Type B pancreatic cell (in vitro differentiated cells): Measurements from ENCODE around the gene MYH11. TPM values are rescaled to one million over a fixed set of nuclear protein-coding genes. Genes with fewer than 3 reads are reported as not detected.

Experiments used
- DNase-seq: peaks from one replicate; pipeline ENCODE4 v3.0.0; 2021; ENCODE audit warnings: mixed read lengths; ENCODE audit not compliant: unreplicated experiment; ENCODE audit errors: extremely low spot score
- H3K27ac Mint-ChIP-seq: 2 replicates; pipeline ENCODE4 v1.8.0; 2021; ENCODE audit warnings: mild to moderate bottlenecking, mixed read lengths
- H3K27me3 Mint-ChIP-seq: 2 replicates; pipeline ENCODE4 v1.8.0; 2021; ENCODE audit warnings: mixed read lengths
- H3K36me3 Mint-ChIP-seq: 2 replicates; pipeline ENCODE4 v1.8.0; 2021; ENCODE audit warnings: mixed read lengths
- H3K4me1 Mint-ChIP-seq: one replicate; pipeline ENCODE4 v1.8.0; 2021; ENCODE audit warnings: mixed read lengths; ENCODE audit not compliant: unreplicated experiment
- H3K4me3 Mint-ChIP-seq: 2 replicates; pipeline ENCODE4 v1.8.0; 2021; ENCODE audit warnings: mild to moderate bottlenecking, mixed read lengths
- H3K9me3 Mint-ChIP-seq: 2 replicates; pipeline ENCODE4 v1.8.0; 2021; ENCODE audit warnings: mixed read lengths
- total RNA-seq: library from RNA; stranded (reverse); gene quantifications from 2 replicates; pipeline ENCODE4 v1.2.1, GENCODE V29; 2021; ENCODE audit warnings: low replicate concordance
- TF ChIP-seq, protein P1 (sequence below): fragments of 200-600 bp; sonication (generic); conservative IDR thresholded peaks from 2 replicates; pipeline ENCODE4 v1.5.0; 2021; ENCODE audit warnings: antibody characterized with exemption, mild to moderate bottlenecking

The MYH11 gene
- total RNA-seq, 1 donor from 2014 or later, result 0.43 TPM

DNA sequence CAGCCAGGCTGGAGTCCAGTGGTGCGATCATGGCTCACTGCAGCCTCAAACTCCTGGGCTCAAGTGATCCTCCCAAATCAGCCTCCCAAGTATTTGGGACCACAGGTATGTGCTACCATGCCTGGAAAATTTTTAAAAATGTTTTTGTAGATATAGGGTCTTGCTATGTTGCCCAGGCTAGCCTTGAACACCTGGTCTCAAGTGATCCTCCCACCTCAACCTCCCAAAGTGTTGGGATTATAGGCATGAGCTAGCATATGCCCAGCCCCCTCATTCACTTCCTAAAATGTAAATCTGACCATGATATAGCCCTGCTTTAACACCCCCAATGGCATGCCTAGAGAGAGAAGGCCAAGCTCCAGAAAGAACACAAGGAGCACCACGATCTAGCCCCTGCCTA, 108.2 kb downstream of the MYH11 start:
- TF ChIP-seq, protein P1, sequence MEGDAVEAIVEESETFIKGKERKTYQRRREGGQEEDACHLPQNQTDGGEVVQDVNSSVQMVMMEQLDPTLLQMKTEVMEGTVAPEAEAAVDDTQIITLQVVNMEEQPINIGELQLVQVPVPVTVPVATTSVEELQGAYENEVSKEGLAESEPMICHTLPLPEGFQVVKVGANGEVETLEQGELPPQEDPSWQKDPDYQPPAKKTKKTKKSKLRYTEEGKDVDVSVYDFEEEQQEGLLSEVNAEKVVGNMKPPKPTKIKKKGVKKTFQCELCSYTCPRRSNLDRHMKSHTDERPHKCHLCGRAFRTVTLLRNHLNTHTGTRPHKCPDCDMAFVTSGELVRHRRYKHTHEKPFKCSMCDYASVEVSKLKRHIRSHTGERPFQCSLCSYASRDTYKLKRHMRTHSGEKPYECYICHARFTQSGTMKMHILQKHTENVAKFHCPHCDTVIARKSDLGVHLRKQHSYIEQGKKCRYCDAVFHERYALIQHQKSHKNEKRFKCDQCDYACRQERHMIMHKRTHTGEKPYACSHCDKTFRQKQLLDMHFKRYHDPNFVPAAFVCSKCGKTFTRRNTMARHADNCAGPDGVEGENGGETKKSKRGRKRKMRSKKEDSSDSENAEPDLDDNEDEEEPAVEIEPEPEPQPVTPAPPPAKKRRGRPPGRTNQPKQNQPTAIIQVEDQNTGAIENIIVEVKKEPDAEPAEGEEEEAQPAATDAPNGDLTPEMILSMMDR, result no peak
- no peaks in the 10 kb centered on the region for H3K27me3 Mint-ChIP-seq
- no peaks in the 10 kb centered on the region for H3K36me3 Mint-ChIP-seq
- peak overlapping the region; percentile 52 for H3K27ac Mint-ChIP-seq
- H3K4me3 Mint-ChIP-seq, result no peak overlapping the region
- peaks cover 6% of the 10 kb centered on the region for H3K9me3 Mint-ChIP-seq
- DNase-seq, result no peak
- H3K4me1 Mint-ChIP-seq, result no peaks in the 10 kb centered on the region

GRCh38 chr16:15747937-15748336, 108.9 kb downstream of the MYH11 start:
- no peaks in the 10 kb centered on the region for H3K4me1 Mint-ChIP-seq
- TF ChIP-seq, protein P1, result no peak
- no peaks in the 10 kb centered on the region for H3K27me3 Mint-ChIP-seq
- H3K9me3 Mint-ChIP-seq, result peaks cover 6% of the 10 kb centered on the region
- DNase-seq, result no peak
- no peak overlapping the region for H3K4me3 Mint-ChIP-seq
- H3K36me3 Mint-ChIP-seq, result no peaks in the 10 kb centered on the region
- H3K27ac Mint-ChIP-seq, result no peak overlapping the region

DNA sequence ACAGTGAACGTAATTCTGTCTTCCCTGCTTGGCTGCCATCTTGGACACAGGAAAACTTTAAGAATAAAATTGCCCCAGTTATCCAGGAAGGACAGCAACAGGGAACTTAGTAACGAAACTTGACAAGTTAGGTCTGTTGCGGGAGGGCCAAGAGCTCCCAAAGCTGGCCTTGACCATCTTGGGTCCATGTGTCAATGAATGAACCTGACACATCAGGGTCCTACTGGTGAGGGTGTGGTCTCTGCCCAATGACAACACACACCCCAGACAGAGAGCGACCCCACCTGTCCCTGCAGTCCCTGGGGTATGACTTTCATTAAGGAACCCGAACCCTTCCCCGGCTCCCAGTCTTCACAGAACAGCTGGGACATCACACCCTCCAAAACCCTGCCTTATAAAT, 110.5 kb downstream of the MYH11 start:
- TF ChIP-seq, protein P1, result no peak
- no peaks in the 10 kb centered on the region for H3K27me3 Mint-ChIP-seq
- no peak for DNase-seq
- H3K9me3 Mint-ChIP-seq, result peaks cover 6% of the 10 kb centered on the region
- H3K4me3 Mint-ChIP-seq, result no peak overlapping the region
- no peaks in the 10 kb centered on the region for H3K36me3 Mint-ChIP-seq
- H3K27ac Mint-ChIP-seq, result no peak overlapping the region
- no peaks in the 10 kb centered on the region for H3K4me1 Mint-ChIP-seq

DNA sequence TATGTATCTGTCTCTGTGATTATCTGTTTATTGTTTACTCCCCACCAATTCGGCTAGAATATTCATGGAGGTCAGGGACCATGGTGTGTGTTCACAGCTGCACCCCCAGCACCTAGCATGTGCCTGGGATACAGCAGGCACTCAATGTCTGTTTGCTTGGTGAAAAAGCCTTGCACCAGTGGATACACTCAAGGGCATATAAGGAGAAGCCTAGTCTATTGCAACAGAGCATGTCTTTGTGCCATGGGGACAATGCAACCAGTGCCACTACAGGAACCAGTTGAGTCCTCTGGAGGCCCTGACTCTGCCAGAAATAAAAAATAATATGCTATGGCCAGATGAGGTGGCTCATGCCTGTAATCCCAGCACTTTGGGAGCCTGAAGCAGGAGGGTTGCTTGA, 113.2 kb downstream of the MYH11 start:
- H3K27ac Mint-ChIP-seq, result no peak overlapping the region
- no peaks in the 10 kb centered on the region for H3K36me3 Mint-ChIP-seq
- H3K4me1 Mint-ChIP-seq, result no peaks in the 10 kb centered on the region
- H3K27me3 Mint-ChIP-seq, result no peaks in the 10 kb centered on the region
- no peak for DNase-seq
- H3K9me3 Mint-ChIP-seq, result no peaks in the 10 kb centered on the region
- H3K4me3 Mint-ChIP-seq, result no peak overlapping the region
- TF ChIP-seq, protein P1, result no peak

- Mint-ChIP-seq H3K9me3 (no peaks in the 10 kb centered on the region), H3K27me3 (no peaks in the 10 kb centered on the region), H3K27ac (no peak overlapping the region), H3K36me3 (no peaks in the 10 kb centered on the region), H3K4me3 (no peak overlapping the region), H3K4me1 (no peaks in the 10 kb centered on the region)
- no peak for DNase-seq
- TF ChIP-seq, protein P1, result no peak
Observed at GRCh38 chr16:15742716-15743115, 114.1 kb downstream of the MYH11 start.
